Measurements from ENCODE around the gene IL20RB. TPM values are rescaled to one million over a fixed set of nuclear protein-coding genes. Genes with fewer than 3 reads are reported as not detected.

The IL20RB gene
- total RNA-seq, 2 donors from 2014 or later, result 0.52 TPM; not detected in 1

DNA sequence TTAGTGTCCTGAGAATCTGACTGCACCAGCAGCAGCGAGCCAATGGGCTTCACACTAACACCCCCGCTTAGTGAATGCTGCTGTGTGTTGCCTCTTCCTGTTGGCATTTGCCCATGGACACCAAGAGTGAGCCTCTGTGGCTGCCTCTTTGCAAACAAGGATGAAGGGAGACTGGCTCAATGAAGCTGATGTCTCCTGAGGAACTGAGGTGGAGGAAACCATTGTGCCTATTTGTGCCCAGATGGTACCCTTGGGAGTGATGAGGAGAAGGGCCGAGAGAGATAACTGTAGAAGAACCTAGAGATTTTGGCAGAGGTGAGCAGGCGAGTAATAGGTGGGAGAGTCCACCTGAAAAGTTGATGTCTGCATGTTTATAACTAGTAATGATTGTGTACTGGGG lies 51.2 kb downstream of the IL20RB start:
- Histone ChIP-seq H3K9me3 (no peaks in the 10 kb centered on the region), H3K27me3 (no peaks in the 10 kb centered on the region), H3K4me1 (no peaks in the 10 kb centered on the region), H3K36me3 (replicated peaks in 1 of 2; ENCODE audit: insufficient read depth in 1 of 2, low read depth in 2 of 2) (no peaks in the 10 kb centered on the region), H3K27ac (no peak overlapping the region), H3K4me3 (no peak overlapping the region)
- TF ChIP-seq, protein P1, sequence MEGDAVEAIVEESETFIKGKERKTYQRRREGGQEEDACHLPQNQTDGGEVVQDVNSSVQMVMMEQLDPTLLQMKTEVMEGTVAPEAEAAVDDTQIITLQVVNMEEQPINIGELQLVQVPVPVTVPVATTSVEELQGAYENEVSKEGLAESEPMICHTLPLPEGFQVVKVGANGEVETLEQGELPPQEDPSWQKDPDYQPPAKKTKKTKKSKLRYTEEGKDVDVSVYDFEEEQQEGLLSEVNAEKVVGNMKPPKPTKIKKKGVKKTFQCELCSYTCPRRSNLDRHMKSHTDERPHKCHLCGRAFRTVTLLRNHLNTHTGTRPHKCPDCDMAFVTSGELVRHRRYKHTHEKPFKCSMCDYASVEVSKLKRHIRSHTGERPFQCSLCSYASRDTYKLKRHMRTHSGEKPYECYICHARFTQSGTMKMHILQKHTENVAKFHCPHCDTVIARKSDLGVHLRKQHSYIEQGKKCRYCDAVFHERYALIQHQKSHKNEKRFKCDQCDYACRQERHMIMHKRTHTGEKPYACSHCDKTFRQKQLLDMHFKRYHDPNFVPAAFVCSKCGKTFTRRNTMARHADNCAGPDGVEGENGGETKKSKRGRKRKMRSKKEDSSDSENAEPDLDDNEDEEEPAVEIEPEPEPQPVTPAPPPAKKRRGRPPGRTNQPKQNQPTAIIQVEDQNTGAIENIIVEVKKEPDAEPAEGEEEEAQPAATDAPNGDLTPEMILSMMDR (IDR thresholded peaks at IDR 0.05), result no peak
- no peak for TF ChIP-seq POLR2A (IDR thresholded peaks at IDR 0.05)
- DNase-seq, result no peak
- no peak for ATAC-seq
- 78 to 87% methylated on average over 4 of the region's 4 CpGs for WGBS, 2 donors
- intact Hi-C loops (cut with DNase I), result no loop called here

DNA sequence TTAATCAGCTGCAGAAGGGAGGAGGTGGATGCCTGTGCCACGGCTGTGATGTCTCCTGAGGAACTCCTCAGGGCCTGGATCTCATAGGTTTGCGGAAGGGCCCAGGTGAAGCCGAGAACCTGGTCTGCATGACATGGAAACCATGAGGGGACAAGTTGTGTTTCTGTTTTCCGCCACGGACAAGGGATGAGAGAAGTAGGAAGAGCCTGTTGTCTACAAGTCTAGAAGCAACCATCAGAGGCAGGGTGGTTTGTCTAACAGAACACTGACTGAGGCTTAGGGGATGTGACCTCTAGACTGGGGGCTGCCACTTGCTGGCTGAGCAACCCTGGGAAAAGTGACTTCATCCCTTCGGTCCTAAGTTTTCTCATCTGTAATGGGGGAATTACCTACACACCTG lies 52.4 kb downstream of the IL20RB start:
- intact Hi-C loops (cut with DNase I), result loop anchor here (5.0 to 10.0 kb wide), 3 partner anchors 245 to 938 kb away; no protein-coding TSS in a partner anchor
- Histone ChIP-seq H3K27ac (no peak overlapping the region), H3K9me3 (no peaks in the 10 kb centered on the region), H3K4me3 (no peak overlapping the region), H3K27me3 (no peaks in the 10 kb centered on the region), H3K36me3 (replicated peaks in 1 of 2; ENCODE audit: insufficient read depth in 1 of 2, low read depth in 2 of 2) (no peaks in the 10 kb centered on the region), H3K4me1 (peaks cover 5% of the 10 kb centered on the region)
- no peak for DNase-seq
- WGBS, 2 donors, result 88% methylated on average over 6 of the region's 6 CpGs
- TF ChIP-seq POLR2A (IDR thresholded peaks at IDR 0.05), result no peak
- TF ChIP-seq, protein P1 (IDR thresholded peaks at IDR 0.05), result no peak
- ATAC-seq, result no peak

DNA sequence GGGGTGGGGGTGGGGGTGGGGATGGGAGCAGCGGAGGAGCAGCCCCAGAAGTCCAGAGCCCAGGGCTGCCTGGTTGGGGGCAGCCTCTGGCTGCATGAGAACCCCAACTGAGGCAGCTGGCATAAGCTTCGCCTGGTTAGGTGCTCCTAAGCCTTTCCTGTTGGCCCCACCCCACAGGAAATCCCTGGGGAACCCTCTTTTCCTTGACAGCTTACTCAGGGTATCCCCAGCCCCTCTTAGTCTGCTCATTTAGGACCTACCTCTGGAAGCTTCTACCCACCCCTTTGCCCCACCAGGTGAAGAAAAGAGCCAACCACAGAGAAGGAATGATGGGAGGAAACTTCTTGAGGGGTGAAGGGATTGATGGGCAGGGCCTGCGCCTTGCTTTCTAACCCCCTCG lies 53.4 kb downstream of the IL20RB start:
- DNase-seq, result no peak
- H3K27me3 ChIP-seq, result no peaks in the 10 kb centered on the region
- intact Hi-C loops (cut with DNase I), result loop anchor here (5.0 to 10.0 kb wide), 3 partner anchors 246 to 939 kb away; no protein-coding TSS in a partner anchor
- 73 to 81% methylated on average over 4 of the region's 4 CpGs for WGBS, 2 donors
- peaks cover 5% of the 10 kb centered on the region for H3K4me1 ChIP-seq
- H3K9me3 ChIP-seq, result no peaks in the 10 kb centered on the region
- TF ChIP-seq POLR2A (IDR thresholded peaks at IDR 0.05), result no peak
- TF ChIP-seq, protein P1 (IDR thresholded peaks at IDR 0.05), result no peak
- ATAC-seq, result no peak
- no peak overlapping the region for H3K4me3 ChIP-seq
- no peaks in the 10 kb centered on the region for H3K36me3 ChIP-seq (replicated peaks in 1 of 2; ENCODE audit: insufficient read depth in 1 of 2, low read depth in 2 of 2)
- no peak overlapping the region for H3K27ac ChIP-seq

DNA sequence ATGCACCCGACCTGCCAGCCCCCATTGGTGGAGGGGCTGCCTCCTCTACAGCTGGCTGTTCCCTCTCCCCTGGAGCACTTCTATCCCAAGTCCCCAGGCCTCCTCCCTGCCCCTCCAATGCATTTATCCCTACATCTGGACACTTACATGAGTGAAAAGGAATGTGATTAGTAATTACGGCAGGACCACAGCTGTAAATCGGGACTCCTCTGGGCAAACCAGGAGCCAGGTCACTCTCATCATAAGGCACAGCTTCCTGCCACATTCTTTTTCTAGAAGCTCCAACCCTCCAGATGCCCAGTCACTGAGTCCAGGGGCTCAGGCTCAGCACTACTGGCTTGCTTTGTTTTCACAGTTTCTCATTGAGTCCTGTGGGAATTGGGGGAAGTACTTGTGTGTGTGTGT lies 54.3 kb downstream of the IL20RB start:
- H3K9me3 ChIP-seq, result no peaks in the 10 kb centered on the region
- no peak overlapping the region for H3K27ac ChIP-seq
- 50% methylated on average over 3 of the region's 3 CpGs for WGBS, 2 donors
- no peaks in the 10 kb centered on the region for H3K27me3 ChIP-seq
- ATAC-seq, result no peak
- no peaks in the 10 kb centered on the region for H3K36me3 ChIP-seq (replicated peaks in 1 of 2; ENCODE audit: insufficient read depth in 1 of 2, low read depth in 2 of 2)
- intact Hi-C loops (cut with DNase I), result loop anchor here (5.0 to 10.0 kb wide), 3 partner anchors 247 to 940 kb away; no protein-coding TSS in a partner anchor
- H3K4me1 ChIP-seq, result peaks cover 5% of the 10 kb centered on the region
- TF ChIP-seq POLR2A (IDR thresholded peaks at IDR 0.05), result no peak
- TF ChIP-seq, protein P1 (IDR thresholded peaks at IDR 0.05), result no peak
- DNase-seq, result no peak
- no peak overlapping the region for H3K4me3 ChIP-seq
